ENCODE results near the gene VTN. TPM values are rescaled to one million over a fixed set of nuclear protein-coding genes. Genes with fewer than 3 reads are reported as not detected.

VTN gene
- polyA plus RNA-seq, 1 donor (not counting 4 experiments of a cell fraction or from before 2014, with no cell fraction given): not detected

GRCh38 chr17:28366605-28367004 lies 3.5 kb downstream of the VTN start:
- Histone ChIP-seq H3K4me3 (ENCODE audit: control insufficient read depth in 2 of 3, extremely low read depth in 1 of 3, insufficient read depth in 2 of 3, low read depth in 1 of 3, low read length in 3 of 3) (no peak overlapping the region), H3K9ac (ENCODE audit: control insufficient read depth, extremely low read depth, insufficient read depth, low read length) (no peak overlapping the region), H3K27me3 (ENCODE audit: control insufficient read depth, extremely low read depth, insufficient read depth, low read length) (no peaks in the 10 kb centered on the region), H3K79me2 (ENCODE audit: control insufficient read depth, insufficient read depth, low read length) (no peaks in the 10 kb centered on the region), H2AFZ (ENCODE audit: control insufficient read depth, low read length) (no peak overlapping the region), H3K4me2 (ENCODE audit: control insufficient read depth, extremely low read depth, insufficient read depth, low read depth, low read length) (no peak overlapping the region), H3K9me3 (ENCODE audit: control insufficient read depth, low read depth, low read length) (no peaks in the 10 kb centered on the region), H4K20me1 (ENCODE audit: control insufficient read depth, extremely low read depth, insufficient read depth, low read length) (no peaks in the 10 kb centered on the region), H3K9me1 (ENCODE audit: control insufficient read depth, extremely low read depth, insufficient read depth, low read length) (no peaks in the 10 kb centered on the region), H3K27ac (ENCODE audit: control insufficient read depth, insufficient read depth, low read length) (no peak overlapping the region), H3K4me1 (ENCODE audit: control insufficient read depth, extremely low read depth, insufficient read depth, low read length) (peaks cover 1% of the 10 kb centered on the region), H3K36me3 (ENCODE audit: control insufficient read depth in 2 of 2, extremely low read depth in 1 of 2, insufficient read depth in 2 of 2, low read length in 2 of 2) (peaks cover 7 to 18% of the 10 kb centered on the region in 2 experiments)
- FAIRE-seq (no peak), DNase-seq (ENCODE audit: low read depth, low spot score) (no peak)
- TF ChIP-seq CTCF (optimal IDR thresholded peaks at IDR 0.05 in 1 of 3, IDR thresholded peaks at IDR 0.05 in 1 of 3, conservative IDR thresholded peaks at IDR 0.05 in 1 of 3; ENCODE audit: extremely low read depth in 1 of 3, insufficient read depth in 2 of 3, low read length in 3 of 3): peak in 2 of 3 experiments; percentile 15 to 20
- TF ChIP-seq EZH2 (IDR thresholded peaks at IDR 0.05; ENCODE audit: low read length): no peak
- dilution Hi-C loops (cut with MboI; ENCODE audit: extremely low pct_ligation_motif_present, low sequenced_read_pairs): no loop called here

GRCh38 chr17:28365487-28365886 lies 4.6 kb downstream of the VTN start:
- dilution Hi-C loops (cut with MboI; ENCODE audit: extremely low pct_ligation_motif_present, low sequenced_read_pairs): no loop called here
- no peak overlapping the region for H3K27ac ChIP-seq (ENCODE audit: control insufficient read depth, insufficient read depth, low read length)
- TF ChIP-seq EZH2 (IDR thresholded peaks at IDR 0.05; ENCODE audit: low read length) (no peak), CTCF (optimal IDR thresholded peaks at IDR 0.05 in 1 of 3, IDR thresholded peaks at IDR 0.05 in 1 of 3, conservative IDR thresholded peaks at IDR 0.05 in 1 of 3; ENCODE audit: extremely low read depth in 1 of 3, insufficient read depth in 2 of 3, low read length in 3 of 3) (no peak)
- no peak overlapping the region for H3K9ac ChIP-seq (ENCODE audit: control insufficient read depth, extremely low read depth, insufficient read depth, low read length)
- H2AFZ ChIP-seq (ENCODE audit: control insufficient read depth, low read length): no peak overlapping the region
- no peak overlapping the region for H3K4me3 ChIP-seq (ENCODE audit: control insufficient read depth in 2 of 3, extremely low read depth in 1 of 3, insufficient read depth in 2 of 3, low read depth in 1 of 3, low read length in 3 of 3)
- H4K20me1 ChIP-seq (ENCODE audit: control insufficient read depth, extremely low read depth, insufficient read depth, low read length): no peaks in the 10 kb centered on the region
- no peak for DNase-seq (ENCODE audit: low read depth, low spot score)
- no peaks in the 10 kb centered on the region for H3K79me2 ChIP-seq (ENCODE audit: control insufficient read depth, insufficient read depth, low read length)
- peaks cover 11 to 27% of the 10 kb centered on the region in 2 experiments for H3K36me3 ChIP-seq (ENCODE audit: control insufficient read depth in 2 of 2, extremely low read depth in 1 of 2, insufficient read depth in 2 of 2, low read length in 2 of 2)
- no peak overlapping the region for H3K4me2 ChIP-seq (ENCODE audit: control insufficient read depth, extremely low read depth, insufficient read depth, low read depth, low read length)
- H3K27me3 ChIP-seq (ENCODE audit: control insufficient read depth, extremely low read depth, insufficient read depth, low read length): no peaks in the 10 kb centered on the region
- no peaks in the 10 kb centered on the region for H3K9me1 ChIP-seq (ENCODE audit: control insufficient read depth, extremely low read depth, insufficient read depth, low read length)
- no peaks in the 10 kb centered on the region for H3K4me1 ChIP-seq (ENCODE audit: control insufficient read depth, extremely low read depth, insufficient read depth, low read length)
- no peak for FAIRE-seq
- H3K9me3 ChIP-seq (ENCODE audit: control insufficient read depth, low read depth, low read length): no peaks in the 10 kb centered on the region

Data from keratinocyte (primary cell).